Femur (tissue), 1 donor: ENCODE results near the gene GYG2.
"Not testable (repeated sequence)": the region's sequence is repeated elsewhere in the genome, so short reads cannot be mapped to it uniquely, and the experiment has no call there.

Experiments
- DNase-seq: peaks from one replicate; pipeline ENCODE4 v3.0.0-alpha.2; 2017

GYG2 gene

DNA sequence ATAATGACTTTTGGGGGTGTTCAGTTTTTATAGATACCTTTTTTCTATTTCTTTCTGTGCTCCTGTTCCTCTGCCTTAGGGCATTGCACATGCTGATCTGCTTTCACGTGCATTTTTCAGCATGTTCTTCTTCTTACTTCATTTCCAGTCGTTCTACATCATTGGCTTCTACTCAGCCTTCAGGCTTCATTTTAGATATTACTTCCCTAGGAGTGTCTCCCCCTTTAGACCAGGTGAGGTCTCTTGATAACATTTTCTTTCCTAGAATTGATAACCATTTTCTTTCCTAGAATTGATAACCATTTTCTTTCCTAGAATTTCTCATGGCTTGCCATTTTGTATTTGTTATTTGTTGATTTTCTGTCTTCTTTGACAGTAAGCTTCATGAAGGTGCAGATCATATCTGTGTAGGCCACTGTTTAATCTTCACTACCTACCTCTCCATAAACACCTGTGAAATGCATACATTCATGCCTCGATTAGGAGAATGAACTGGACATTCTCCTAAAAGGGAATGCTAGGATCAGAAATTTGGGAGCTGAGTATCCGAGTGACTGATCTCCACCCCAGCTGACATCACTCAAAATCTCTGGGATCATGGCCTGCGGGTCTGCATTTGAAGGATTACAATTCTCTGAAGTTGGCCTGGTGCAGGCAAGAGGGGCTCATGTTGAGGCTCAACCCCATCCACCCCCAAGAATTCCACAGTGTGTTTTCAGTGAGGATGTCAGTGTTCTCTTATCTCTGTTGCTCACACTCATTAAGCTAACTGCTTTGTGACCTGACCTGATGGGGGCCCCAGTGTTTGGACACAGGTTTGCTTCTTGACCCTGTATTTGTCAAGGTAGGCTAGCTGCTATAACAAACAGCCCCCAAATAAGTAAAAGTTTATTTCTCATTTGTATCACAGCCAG lies 45.7 kb downstream of the GYG2 start:
- DNase-seq, result no peak

DNA sequence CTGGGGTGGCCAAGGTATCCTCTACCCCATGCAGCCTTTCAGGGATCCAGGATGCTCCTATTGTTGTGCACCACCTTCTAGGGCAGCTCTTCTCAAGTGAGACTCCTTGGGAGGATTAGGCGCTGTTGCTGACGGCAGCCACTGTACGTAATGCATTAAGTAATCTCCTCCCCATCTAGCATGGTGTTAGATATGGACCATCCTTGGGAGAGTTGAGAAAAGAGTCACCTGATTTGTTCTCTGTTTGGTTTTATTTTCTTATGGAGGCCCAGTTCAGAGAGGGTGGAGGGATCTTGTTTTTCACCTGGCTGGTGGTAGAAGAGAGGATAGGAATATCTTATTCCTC lies 46.4 kb downstream of the GYG2 start:
- DNase-seq, result no peak

DNA sequence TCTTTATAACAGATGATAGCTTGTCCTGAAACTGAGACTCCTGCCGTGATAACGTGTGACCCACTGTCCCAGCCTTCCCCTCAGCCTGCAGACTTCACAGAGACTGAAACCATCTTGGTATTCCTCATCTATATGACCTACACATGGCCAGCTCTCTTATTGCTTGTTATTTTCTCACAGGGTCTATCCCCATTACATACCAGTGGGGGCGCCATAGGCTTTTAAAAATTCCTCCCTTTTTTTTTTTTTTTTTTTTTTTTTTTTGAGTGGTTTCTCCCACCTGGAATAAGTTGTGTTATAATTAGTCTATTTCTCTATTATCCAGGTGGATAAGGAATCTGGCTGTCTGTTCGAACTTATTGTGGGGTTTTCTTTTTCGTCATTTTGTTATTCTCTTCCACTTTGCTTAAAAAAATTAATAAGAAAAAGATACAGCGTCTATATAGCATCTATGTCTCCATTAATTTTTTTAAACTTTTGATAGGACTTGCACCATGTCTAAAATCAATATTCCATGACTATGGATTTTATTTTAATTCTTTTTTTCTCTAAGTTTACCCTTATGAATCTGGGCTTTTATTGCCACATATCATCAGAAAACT lies 47.2 kb downstream of the GYG2 start:
- DNase-seq, result no peak

DNA sequence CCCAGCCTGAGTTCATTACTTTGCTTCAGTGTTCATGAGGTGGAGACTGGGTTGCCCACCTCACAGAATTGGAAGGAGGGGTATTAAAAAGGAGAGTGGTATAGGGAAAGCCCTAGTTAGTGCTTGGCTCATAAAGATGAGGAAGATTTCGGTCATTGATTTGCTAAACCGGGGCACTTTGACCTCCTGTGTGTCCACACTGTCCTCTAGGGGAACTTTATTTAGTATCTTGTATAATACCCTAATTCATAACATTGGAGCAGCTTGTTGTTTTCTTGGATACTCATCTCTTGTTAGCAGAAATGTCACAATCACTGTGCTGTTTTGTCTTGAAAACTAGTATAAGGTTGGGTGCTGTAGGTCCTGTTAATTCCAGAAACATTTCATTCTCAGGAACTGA lies 49.8 kb downstream of the GYG2 start:
- no peak for DNase-seq

DNA sequence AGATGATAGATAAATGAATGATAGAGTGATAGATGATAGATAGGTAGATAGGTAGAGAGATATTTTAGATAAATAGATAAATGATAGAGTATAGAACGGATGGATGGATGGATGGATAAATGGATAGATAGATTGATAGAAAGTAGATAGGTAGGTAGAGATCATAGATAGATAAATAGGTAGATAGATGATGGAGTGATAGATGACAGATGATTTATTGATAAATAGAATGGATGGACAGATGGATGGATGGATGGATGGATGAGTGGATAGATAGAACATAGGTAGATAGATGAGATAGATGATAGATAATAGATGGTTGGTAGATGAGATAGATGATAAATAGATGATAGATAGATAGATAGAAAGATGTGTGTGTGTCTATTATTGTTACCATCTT lies 50.9 kb downstream of the GYG2 start:
- no peak for DNase-seq

DNA sequence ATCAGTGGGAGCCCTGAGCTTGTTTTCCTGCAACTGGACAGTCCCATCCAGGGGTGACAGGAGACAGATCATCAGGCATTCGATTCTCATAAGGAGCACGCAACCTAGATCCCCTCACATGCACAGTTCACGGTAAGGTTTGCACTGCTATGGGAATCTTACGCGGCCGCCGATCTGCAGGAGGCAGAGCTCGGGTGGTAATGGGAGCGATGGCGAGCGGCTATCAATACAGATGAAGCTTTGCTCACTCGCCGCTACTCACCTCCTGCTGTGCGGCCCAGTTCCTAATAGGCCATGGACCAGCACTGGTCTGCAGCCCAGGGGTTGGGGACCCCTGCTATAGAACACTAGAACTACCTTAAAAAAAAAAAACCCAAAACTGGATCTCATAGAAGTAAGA lies 55.0 kb downstream of the GYG2 start:
- DNase-seq, result no peak

DNA sequence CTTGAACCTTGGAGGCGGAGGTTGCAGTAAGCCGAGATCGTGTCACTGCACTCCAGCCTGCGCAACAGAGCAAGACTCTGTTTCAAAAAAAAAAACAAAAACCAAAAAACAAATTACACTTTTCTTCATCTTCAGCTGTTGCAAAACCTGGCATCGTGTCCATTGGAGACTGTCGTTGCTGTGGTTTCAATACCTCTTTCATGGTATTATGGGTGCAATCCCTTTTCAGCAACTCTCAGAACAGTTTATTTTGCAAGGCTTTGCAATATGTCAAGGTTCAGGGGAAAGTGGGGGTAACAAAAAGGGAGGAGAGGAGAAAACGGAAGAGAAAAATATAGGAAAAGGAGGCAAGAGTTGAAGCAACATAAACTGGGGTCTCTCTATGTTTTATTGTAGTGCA lies 59.6 kb downstream of the GYG2 start:
- no peak for DNase-seq

DNA sequence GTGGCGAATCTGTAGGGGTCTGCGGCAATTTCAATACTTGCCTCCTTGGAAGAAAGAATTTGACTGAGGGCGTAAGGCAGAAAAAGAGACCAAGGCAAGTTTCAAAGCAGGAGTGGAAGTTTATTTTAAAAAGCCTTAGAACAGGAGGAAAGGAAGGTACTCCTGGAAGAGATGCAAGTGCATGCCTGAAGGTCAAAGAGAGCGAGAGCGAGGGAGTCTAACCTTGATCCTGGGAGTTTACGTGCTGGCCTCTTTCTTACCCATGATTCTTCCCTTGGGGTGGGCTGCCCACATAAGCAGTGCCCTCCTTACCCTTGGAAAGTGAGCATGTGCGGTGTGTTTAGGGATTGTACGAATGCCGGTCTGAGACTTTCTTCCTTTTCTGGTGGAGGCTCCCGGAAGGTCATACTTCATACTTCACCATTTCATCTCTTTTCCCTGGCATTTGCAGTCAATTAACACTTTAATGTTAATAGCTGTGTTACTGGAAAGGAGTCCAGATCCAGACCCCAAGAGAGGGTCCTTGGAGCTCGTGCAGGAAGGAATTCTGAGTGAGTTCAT lies 60.4 kb downstream of the GYG2 start:
- DNase-seq, result no peak

DNA sequence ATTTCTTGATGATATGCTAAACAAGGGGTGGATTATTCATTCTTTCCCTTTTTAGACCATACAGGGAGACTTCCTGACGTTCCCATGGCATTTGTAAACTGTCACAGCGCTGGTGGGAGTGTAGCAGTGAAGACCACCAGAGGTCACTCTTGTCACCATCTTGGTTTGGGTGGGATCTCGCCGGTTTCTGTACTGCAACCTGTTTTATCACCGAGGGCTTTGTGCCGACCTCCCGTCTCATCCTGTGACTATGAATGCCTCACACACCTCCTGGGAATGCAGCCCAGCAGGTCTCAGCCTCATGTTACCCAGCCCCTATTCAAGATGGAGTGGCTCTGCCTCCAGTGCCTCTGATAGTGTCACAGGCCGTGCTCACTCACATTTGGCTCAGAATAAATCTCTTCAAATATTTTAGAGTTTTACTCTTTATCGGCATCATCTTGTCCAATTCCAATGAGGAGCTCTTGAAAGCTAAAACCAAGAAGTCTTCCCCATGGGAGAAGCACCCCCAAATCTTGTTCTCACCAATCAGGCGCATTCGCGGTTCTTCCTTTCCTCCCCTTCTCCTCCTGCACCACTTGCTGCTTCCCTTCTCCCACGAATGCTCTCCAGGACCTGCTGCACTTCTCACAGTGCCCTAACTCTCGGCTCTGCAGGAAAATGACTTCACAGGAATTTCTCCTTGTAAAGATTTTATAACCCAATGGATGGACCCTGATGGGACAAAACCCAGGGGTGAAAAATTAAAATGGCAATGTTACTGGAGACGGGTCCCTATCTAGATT lies 61.2 kb downstream of the GYG2 start:
- DNase-seq, result peak; percentile 28

DNA sequence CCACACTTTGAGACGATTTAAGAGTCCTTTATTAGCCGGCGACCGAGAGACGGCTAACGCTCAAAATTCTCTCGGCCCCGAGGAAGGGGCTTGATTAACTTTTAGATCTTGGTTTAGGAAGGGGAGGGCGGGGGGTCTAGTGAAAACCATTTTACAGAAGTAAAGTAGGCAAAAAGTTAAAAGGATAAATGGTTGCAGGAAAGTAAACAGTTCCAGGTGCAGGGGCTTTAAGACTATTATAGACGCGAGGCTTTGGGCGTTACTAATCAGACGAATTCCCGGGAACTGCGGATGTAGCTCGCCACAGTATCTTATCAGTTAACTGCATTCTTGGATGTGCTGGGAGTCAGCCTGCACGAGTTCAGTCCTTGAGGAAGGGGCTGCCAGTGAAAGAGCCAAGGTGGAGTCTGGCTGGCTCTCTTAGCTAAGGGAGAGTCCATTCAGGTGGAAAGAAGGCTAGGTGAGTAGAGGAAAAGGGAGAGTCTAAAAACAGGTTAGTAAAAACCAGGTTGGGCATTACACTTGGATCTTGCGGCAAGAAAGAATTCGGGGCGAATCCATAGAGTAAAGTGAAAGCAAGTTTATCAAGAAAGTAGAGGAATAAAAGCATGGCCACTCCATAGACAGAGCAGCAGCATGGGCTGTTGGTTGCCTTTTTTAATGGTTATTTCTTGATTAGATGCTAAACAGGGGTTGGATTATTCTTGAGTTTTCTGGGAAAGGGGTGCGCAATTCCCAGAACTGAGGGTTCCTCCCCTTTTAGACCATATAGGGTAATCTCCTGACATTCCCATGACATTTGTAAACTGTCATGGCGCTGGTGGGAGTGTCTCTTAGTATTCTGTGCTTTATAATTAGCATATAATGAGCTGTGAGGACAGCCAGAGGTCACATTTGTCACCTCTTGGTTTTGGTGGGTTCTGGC lies 62.1 kb downstream of the GYG2 start:
- not testable (repeated sequence) for DNase-seq

DNA sequence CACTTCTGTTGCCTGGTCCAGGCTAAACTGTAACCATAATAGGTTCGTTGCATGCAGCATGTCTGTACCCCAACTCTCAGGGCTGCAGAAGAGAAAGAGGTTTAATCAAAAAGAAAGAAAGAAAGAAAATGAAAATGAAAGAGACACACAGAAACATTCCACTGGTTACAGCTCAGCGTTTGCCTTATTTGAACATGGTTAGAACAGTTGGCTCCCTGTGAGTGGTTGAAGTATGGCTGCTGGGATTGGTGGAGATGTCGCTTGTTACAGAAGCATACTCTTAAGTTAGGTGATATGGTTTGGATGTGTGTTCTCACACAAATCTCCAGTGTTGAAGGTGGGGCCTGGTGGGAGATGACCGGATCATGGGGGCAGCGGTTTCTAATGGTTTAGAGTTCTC lies 64.1 kb downstream of the GYG2 start:
- DNase-seq, result no peak

DNA sequence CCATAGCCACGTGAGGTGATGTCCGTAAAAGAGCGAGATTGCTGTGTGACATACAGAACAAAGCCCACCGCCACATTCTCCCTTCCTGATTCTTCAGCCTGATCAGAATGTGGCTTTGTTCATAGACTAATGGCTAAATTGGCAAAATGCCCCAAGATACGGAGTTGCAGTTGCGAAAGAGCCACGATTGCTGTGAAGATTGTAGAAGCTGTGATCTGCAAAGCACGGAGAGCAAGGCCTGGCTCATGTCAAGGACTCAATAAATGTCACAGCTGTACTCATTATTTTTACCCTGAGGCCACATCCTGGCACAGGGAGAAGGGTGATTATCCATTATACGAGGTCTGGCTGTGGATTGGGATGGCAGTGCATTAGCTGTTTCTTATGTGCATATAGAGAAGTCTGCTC lies 66.2 kb downstream of the GYG2 start:
- DNase-seq, result no peak

DNA sequence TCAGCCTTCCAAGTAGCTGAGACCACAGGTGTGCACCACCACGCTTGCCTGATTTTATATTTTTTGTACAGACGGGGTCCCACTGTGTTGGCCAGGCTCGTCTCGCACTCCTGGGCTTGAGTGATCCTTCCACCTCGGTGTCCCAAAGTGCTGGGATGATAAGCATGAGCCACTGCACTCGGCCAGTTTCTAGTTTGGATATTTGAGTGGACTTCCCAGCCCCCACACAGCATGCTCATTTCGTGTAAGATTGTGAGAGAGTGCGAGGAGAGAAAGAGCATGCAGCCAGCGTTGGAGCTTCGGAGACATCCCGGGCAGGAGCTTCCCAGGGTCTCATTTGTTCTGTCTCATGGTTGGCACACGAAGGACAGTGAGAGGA lies 68.6 kb downstream of the GYG2 start:
- no peak for DNase-seq

DNA sequence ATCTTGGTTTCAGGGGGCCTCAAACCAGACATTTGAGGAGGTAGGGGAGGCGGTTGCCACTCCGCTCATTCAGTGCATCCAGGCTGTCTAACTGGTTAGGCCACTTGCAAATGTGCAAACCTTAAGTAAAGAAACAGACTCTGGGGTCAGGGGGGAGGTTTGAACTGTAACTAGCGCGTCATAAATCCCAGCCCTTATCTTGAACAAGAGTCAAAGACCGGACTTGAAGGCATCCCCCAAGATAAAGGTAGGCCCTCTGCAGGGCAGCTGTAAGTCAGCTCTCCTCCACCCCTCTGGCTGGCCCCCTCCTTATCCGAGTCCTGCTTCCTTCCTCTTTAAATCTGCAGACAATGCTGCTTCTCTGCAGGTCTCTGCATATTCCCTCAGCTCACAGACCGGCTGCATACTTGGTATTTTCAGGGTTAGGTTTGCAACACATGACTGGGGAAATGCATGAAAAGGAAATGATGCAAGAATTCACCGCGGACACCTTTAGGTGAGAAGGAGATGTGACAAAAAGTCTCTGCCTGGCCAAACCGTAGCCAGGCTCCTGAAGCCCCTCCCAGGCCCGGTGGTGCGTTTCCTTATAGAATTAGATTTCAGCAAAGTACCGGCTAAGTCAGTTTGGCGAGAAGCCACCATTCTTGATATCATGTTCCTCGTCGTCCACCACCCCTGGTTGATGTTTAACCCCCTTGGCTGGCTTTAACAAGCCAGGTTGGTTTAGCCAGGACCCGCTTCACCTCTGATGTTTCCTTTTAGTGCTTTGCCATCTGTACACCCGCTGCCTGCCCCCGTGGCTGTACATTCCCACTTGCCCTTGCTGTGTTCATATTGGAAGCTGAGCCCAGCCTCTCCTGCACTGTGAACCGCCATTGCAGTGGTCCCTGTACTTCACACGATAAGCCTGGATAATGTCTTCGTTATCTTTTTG lies 69.2 kb downstream of the GYG2 start:
- not testable (repeated sequence) for DNase-seq

DNA sequence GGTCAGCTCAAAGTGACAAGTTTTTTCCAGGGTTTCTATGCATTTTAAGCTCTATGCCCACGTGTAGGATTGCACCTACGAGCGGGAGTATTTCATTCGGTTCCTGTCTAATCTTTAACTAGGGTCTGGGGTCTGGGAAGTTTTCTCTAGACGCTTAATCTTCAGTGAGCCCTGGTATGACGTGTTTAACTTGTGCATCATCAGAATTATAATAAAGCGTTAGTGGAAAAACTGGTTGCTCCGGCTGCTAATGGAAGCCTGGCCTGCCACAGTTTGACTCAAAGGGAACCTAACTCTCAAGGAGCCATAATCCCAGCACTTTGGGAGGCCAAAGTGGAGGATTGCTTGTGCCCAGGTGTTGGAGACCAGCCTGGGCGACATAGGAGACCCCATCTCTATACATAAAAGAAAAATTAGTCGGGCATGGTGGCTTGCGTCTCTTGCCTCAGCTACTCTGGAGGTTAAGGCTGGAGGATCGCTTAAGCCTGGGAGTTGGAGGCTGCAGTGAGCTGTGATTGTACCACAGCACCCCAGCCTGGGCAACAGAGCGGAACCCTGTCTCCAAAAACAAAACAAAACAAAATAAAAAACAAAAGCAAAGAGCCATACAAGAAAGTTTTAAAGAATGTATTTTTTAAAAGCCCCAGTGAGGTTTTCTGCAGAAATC lies 70.2 kb downstream of the GYG2 start:
- DNase-seq, result no peak

DNA sequence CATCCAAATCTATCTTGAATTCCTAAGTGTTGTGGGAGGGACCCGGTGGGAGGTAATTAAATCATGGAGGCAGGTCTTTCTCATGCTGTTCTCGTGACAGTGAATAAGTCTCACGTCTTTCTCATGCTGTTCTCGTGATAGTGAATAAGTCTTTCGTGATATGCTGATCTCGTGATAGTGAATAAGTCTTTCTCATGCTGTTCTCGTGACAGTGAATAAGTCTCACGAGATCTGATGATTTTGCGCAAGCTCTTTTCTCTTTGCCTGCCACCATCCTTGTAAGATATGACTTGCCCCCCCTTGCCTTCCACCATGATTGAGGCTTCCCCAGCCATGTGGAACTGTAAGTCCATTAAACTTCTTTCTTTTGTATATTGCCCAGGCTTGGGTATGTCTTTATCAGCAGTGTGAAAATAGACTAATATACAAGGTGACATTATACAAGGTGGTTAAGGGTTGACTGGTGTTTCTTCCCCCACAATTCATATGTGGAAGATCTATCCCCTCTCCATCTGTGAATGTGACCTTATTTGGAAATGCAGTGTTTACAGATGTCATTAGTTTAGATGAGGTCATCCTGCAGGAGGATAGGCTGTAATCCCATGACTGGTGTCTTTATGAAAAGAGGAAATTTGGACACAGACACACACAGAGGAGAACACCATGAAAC lies 72.8 kb downstream of the GYG2 start:
- no peak for DNase-seq

DNA sequence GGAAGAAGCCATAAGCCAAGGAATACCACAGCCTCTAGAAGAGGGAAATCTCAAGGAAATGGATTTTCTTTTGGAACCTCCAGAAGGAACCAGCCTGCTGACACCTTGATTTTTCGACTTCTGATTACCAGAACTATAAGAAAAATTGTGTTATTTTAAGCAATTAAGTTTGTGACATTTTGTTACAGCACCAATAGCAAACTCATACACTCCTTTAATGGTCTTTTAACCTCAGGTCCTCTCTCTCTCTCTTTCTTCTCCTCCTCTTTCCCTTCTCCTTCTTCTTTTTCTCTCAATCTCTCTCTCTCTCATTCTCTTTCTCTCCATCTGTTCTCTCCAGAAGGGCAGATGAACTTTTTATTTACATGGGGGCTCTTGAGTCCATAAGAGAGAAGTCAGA lies 74.1 kb downstream of the GYG2 start:
- no peak for DNase-seq

DNA sequence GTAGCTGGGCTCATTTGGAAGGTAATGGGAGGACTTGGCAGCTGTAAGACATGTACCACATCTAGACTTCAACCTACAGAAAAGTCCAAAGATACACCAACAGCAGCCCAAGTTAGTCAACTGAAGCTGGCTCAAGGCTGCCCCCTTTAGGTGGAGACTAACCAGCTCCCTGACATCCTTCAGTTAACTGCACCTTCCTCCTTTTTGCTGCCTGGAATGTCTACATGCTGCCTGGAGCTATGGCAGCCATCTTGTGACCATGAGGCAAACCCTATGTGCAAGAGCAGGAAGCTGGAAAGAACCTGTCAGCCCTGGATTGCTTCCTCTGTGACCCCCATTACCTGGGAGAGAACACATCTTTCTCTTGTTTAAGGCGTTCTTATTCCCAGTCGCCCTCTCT lies 74.6 kb downstream of the GYG2 start:
- DNase-seq, result no peak

DNA sequence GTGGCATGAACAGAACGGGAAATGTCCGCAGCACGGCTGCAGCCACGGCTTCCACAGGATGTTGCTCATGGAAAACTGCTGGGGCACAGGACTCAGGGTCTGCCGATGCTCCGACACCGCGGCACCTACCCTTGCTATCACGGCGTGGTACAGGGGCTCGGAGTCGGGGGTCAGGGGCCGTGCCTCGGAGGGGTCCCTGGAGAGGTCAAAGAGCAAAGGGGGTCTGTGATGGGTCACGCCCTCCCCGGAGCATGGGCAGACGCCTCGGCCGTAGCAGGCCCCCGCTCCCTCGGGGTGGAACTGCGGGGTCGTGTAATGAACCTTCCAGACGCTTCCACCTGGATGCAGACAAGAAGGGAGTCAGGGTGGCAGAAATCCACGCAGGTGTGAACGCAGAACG lies 78.6 kb downstream of the GYG2 start:
- DNase-seq, result no peak

DNA sequence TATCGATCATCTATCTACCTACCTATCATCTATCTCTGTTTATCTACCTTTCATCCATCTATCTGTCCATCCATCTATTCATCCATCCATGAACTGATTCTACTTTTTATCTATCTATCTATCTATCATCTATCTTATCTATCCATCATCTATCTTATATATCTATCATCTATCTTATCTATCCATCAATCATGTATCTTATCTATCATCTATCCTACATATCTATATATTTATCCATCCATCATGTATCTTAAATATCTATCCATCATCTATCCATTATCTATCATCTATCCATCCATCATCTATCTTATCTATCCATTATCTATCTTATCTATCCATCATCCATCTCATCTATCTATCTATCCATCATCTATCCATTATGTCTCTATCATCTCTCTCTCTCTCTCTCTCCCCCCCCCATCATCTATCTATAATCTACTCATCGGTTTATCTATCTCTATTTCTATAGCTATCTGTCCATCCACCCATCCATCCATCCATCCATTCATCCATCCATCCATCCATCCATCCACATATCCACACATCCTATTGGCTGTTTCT lies 79.5 kb downstream of the GYG2 start:
- DNase-seq, result no peak
